Measurements from ENCODE around the gene CFAP52.

DNA sequence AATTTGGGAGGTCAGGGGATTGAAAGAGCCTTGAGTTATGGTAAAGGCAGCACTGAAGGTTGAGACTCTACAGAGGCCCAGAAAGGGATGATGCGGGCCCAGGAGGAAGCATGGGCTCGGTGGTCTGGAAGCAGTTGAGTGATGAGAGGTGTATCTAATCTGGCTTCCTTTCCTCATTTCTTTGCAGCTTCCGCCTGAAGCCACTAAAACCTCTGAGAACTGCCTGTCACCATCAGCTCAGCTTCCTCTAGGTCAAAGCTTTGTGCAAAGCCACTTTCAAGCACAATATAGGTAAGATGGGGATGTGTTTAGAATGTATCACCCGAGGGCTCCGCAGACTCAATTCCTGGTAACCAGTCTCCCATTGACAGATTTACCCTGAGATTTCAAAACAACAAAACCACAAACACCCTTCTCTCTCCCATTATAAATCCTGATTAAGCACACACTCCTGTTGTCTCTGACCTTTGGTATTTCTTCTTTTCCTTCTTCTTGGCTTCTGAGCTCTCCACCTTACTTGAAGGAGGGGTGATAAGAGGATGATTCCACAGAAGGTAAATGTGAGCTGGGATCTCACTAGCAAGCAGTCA, 90.1 kb downstream of the CFAP52 start:
- TF ChIP-seq, protein P1, sequence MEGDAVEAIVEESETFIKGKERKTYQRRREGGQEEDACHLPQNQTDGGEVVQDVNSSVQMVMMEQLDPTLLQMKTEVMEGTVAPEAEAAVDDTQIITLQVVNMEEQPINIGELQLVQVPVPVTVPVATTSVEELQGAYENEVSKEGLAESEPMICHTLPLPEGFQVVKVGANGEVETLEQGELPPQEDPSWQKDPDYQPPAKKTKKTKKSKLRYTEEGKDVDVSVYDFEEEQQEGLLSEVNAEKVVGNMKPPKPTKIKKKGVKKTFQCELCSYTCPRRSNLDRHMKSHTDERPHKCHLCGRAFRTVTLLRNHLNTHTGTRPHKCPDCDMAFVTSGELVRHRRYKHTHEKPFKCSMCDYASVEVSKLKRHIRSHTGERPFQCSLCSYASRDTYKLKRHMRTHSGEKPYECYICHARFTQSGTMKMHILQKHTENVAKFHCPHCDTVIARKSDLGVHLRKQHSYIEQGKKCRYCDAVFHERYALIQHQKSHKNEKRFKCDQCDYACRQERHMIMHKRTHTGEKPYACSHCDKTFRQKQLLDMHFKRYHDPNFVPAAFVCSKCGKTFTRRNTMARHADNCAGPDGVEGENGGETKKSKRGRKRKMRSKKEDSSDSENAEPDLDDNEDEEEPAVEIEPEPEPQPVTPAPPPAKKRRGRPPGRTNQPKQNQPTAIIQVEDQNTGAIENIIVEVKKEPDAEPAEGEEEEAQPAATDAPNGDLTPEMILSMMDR (IDR thresholded peaks at IDR 0.05; ENCODE audit: extremely low read depth in 1 of 2, insufficient read depth in 1 of 2, low read depth in 1 of 2, low read length in 2 of 2): no peak
- TF ChIP-seq POLR2A (IDR thresholded peaks at IDR 0.05; ENCODE audit: low read depth, low read length): no peak
- TF ChIP-seq POLR2AphosphoS5 (IDR thresholded peaks at IDR 0.05; ENCODE audit: insufficient read depth, low read depth, low read length): no peak
- TF ChIP-seq JUN (IDR thresholded peaks at IDR 0.05; ENCODE audit: borderline replicate concordance, insufficient read depth, insufficient read length, low read depth): no peak
- TF ChIP-seq MYC (IDR thresholded peaks at IDR 0.05; ENCODE audit: low read depth, low read length): no peak
- TF ChIP-seq EZH2 (IDR thresholded peaks at IDR 0.05; ENCODE audit: borderline replicate concordance, low read depth, low read length, severe bottlenecking): no peak
- no peak for TF ChIP-seq FOS (IDR thresholded peaks at IDR 0.05; ENCODE audit: borderline replicate concordance, insufficient read depth, low read length)

Measured in endothelial cell of umbilical vein (primary cell).